GM23338 (cell line): ENCODE measurements around the gene FAAP100. TPM values are rescaled to one million over a fixed set of nuclear protein-coding genes. Genes with fewer than 3 reads are reported as not detected.

ENCODE experiments used
- EZH2phosphoT487 ChIP-seq: fragments of 200-600 bp; sonication (generic); IDR thresholded peaks from one replicate; pipeline ENCODE4 v1.8.1; 2018; ENCODE audit warnings: antibody characterized with exemption; ENCODE audit not compliant: unreplicated experiment
- JUNB ChIP-seq: IDR thresholded peaks from one replicate; pipeline ENCODE4 v1.6.1; 2016; ENCODE audit warnings: antibody characterized with exemption; ENCODE audit not compliant: unreplicated experiment
- ZNF331 ChIP-seq: fragments of 250-450 bp; sonication (Bioruptor Pico); IDR thresholded peaks from 2 replicates; pipeline ENCODE4 v1.5.0; 2020; ENCODE audit warnings: low read depth, mild to moderate bottlenecking, moderate library complexity
- polyA plus RNA-seq: library from polyadenylated mRNA; unstranded; fragments of >200 nt; fragmentation: Nextera tagmentation; extraction: Ambion mirVana; gene quantifications from 2 replicates; pipeline ENCODE4 v1.2.1, GENCODE V29; 2016
- total RNA-seq: library from RNA; depleted of rRNA; stranded (reverse); fragments of >200 nt; shearing (Covaris generic); gene quantifications from 2 replicates; pipeline ENCODE4 v1.2.3, GENCODE V29; 2014
- TF ChIP-seq, protein P1 (sequence below), 2 experiments: fragments of 200-600 bp in 1 of 2; sonication (generic) in 1 of 2; conservative IDR thresholded peaks; 2 replicates each; pipeline versions ENCODE4 v1.5.1 to v1.6.1; 2016 to 2017; ENCODE audit warnings: antibody characterized with exemption in 2 of 2, low read depth in 2 of 2, mild to moderate bottlenecking in 2 of 2, moderate library complexity in 1 of 2
- TF ChIP-seq, protein P2 (sequence below): fragments of 250-450 bp; sonication (Bioruptor Pico); IDR thresholded peaks from 2 replicates; pipeline ENCODE4 v1.5.0; 2020; ENCODE audit warnings: mild to moderate bottlenecking, moderate library complexity
- TF ChIP-seq, protein P3 (sequence below): IDR thresholded peaks from 2 replicates; pipeline ENCODE4 v1.6.1; 2016; ENCODE audit warnings: antibody characterized with exemption

The FAAP100 gene
- total and polyA plus RNA-seq, 2 experiments from 2014 or later: 16.0 to 50.5 TPM

DNA sequence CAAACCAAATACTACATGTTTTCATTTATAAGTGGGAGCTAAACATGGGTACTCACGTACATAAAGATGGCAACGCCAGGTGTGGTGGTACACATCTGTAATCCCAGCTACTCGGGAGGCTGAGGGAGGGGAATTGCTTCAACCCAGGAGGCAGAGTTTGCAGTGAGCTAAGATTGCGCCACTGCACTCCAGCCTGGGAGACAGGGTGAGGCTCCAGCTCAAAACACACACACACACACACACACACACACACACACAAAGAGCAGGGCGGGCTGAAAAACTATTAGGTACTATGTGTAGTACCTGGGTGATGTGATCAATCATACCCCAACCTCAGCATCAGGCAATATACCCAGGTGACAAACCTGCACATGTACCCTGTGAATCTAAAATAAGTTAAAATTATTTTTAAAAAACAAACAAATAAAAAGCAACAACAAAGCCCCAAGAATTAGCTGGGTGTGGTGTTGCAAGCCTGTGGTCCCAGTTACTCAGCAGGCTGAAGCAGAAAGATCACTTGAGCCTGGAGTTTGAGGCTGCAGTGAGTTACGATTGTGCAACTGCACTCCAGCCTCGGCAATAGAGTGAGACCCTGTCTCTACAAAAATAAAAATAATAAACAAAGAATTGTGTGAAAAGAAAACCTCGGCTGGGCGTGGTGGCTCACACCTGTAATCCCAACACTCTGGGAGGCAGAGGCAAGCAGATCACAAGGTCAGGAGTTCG lies 11.9 kb upstream of the FAAP100 start (continued):
- TF ChIP-seq, protein P1, sequence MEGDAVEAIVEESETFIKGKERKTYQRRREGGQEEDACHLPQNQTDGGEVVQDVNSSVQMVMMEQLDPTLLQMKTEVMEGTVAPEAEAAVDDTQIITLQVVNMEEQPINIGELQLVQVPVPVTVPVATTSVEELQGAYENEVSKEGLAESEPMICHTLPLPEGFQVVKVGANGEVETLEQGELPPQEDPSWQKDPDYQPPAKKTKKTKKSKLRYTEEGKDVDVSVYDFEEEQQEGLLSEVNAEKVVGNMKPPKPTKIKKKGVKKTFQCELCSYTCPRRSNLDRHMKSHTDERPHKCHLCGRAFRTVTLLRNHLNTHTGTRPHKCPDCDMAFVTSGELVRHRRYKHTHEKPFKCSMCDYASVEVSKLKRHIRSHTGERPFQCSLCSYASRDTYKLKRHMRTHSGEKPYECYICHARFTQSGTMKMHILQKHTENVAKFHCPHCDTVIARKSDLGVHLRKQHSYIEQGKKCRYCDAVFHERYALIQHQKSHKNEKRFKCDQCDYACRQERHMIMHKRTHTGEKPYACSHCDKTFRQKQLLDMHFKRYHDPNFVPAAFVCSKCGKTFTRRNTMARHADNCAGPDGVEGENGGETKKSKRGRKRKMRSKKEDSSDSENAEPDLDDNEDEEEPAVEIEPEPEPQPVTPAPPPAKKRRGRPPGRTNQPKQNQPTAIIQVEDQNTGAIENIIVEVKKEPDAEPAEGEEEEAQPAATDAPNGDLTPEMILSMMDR (conservative IDR thresholded peaks at IDR 0.05; ENCODE audit: low read depth in 2 of 2): no peak
- no peak for TF ChIP-seq EZH2phosphoT487
- TF ChIP-seq, protein P2, sequence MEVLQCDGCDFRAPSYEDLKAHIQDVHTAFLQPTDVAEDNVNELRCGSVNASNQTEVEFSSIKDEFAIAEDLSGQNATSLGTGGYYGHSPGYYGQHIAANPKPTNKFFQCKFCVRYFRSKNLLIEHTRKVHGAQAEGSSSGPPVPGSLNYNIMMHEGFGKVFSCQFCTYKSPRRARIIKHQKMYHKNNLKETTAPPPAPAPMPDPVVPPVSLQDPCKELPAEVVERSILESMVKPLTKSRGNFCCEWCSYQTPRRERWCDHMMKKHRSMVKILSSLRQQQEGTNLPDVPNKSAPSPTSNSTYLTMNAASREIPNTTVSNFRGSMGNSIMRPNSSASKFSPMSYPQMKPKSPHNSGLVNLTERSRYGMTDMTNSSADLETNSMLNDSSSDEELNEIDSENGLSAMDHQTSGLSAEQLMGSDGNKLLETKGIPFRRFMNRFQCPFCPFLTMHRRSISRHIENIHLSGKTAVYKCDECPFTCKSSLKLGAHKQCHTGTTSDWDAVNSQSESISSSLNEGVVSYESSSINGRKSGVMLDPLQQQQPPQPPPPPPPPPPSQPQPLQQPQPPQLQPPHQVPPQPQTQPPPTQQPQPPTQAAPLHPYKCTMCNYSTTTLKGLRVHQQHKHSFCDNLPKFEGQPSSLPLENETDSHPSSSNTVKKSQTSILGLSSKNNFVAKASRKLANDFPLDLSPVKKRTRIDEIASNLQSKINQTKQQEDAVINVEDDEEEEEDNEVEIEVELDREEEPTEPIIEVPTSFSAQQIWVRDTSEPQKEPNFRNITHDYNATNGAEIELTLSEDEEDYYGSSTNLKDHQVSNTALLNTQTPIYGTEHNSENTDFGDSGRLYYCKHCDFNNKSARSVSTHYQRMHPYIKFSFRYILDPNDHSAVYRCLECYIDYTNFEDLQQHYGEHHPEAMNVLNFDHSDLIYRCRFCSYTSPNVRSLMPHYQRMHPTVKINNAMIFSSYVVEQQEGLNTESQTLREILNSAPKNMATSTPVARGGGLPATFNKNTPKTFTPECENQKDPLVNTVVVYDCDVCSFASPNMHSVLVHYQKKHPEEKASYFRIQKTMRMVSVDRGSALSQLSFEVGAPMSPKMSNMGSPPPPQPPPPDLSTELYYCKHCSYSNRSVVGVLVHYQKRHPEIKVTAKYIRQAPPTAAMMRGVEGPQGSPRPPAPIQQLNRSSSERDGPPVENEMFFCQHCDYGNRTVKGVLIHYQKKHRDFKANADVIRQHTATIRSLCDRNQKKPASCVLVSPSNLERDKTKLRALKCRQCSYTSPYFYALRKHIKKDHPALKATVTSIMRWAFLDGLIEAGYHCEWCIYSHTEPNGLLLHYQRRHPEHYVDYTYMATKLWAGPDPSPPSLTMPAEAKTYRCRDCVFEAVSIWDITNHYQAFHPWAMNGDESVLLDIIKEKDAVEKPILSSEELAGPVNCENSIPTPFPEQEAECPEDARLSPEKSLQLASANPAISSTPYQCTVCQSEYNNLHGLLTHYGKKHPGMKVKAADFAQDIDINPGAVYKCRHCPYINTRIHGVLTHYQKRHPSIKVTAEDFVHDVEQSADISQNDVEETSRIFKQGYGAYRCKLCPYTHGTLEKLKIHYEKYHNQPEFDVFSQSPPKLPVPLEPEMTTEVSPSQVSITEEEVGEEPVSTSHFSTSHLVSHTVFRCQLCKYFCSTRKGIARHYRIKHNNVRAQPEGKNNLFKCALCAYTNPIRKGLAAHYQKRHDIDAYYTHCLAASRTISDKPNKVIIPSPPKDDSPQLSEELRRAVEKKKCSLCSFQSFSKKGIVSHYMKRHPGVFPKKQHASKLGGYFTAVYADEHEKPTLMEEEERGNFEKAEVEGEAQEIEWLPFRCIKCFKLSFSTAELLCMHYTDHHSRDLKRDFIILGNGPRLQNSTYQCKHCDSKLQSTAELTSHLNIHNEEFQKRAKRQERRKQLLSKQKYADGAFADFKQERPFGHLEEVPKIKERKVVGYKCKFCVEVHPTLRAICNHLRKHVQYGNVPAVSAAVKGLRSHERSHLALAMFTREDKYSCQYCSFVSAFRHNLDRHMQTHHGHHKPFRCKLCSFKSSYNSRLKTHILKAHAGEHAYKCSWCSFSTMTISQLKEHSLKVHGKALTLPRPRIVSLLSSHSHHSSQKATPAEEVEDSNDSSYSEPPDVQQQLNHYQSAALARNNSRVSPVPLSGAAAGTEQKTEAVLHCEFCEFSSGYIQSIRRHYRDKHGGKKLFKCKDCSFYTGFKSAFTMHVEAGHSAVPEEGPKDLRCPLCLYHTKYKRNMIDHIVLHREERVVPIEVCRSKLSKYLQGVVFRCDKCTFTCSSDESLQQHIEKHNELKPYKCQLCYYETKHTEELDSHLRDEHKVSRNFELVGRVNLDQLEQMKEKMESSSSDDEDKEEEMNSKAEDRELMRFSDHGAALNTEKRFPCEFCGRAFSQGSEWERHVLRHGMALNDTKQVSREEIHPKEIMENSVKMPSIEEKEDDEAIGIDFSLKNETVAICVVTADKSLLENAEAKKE: no peak
- TF ChIP-seq JUNB: no peak
- no peak for TF ChIP-seq ZNF331
- TF ChIP-seq, protein P3, sequence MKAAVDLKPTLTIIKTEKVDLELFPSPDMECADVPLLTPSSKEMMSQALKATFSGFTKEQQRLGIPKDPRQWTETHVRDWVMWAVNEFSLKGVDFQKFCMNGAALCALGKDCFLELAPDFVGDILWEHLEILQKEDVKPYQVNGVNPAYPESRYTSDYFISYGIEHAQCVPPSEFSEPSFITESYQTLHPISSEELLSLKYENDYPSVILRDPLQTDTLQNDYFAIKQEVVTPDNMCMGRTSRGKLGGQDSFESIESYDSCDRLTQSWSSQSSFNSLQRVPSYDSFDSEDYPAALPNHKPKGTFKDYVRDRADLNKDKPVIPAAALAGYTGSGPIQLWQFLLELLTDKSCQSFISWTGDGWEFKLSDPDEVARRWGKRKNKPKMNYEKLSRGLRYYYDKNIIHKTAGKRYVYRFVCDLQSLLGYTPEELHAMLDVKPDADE: no peak
